Activated T-cell treated with anti-CD3 and anti-CD28 coated beads, Interleukin-2, amount 50 U/mL, for 1 hour (primary cell): ENCODE data around the gene EXOSC5.
"Not testable (repeated sequence)": the region's sequence is repeated elsewhere in the genome, so short reads cannot be mapped to it uniquely, and the experiment has no call there.

Experiments
- DNase-seq: peaks from one replicate; pipeline ENCODE4 v3.0.0-alpha.2; 2020

Gene EXOSC5

DNA sequence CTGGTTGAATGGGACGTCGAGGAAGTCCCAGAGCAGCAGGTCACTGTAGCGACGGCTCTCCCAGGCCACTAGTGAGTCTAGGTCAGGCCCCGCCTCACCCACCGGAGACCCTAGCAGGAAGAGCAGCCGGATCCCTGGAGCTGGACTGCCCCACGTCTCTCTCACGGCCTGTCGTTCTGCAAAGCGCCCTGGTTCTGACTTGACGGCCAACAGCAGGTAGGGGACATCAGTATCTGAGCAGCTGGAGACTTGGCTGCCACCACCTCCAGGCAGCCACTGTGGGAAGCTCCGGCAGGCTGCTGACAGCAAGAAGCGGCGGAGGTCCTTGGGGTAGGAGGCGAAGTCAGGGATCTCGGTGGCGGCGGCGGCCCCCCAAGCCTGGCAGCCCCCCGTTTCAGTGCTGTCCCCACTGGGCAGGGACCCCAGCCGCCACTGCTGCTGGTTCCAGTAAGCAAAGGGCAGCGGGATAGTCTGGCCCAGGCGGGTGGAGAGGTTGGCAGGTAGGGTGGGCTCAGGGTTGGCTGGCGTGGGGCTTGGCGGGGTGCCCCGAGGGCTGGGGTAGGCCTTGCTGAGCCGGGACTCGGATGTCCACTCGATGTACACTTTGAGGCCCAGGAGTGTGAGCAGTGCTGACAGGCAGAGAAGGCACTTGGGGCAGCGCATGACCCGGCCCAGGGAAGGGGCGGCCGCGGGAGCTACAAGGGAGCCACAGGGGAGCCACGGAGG lies 29.1 kb upstream of the EXOSC5 start:
- no peak for DNase-seq

- no peak for DNase-seq
Measured at GRCh38 chr19:41425174-41426115, 28.3 kb upstream of the EXOSC5 start.

- DNase-seq: no peak
Measured at GRCh38 chr19:41424335-41425173, 27.4 kb upstream of the EXOSC5 start.

GRCh38 chr19:41422955-41423354 lies 25.8 kb upstream of the EXOSC5 start:
- no peak for DNase-seq

- no peak for DNase-seq
Measured at GRCh38 chr19:41422456-41422855, 25.3 kb upstream of the EXOSC5 start.

- no peak for DNase-seq
Measured at GRCh38 chr19:41421973-41422372, 24.8 kb upstream of the EXOSC5 start.

GRCh38 chr19:41421314-41421713 lies 24.2 kb upstream of the EXOSC5 start:
- no peak for DNase-seq

DNA sequence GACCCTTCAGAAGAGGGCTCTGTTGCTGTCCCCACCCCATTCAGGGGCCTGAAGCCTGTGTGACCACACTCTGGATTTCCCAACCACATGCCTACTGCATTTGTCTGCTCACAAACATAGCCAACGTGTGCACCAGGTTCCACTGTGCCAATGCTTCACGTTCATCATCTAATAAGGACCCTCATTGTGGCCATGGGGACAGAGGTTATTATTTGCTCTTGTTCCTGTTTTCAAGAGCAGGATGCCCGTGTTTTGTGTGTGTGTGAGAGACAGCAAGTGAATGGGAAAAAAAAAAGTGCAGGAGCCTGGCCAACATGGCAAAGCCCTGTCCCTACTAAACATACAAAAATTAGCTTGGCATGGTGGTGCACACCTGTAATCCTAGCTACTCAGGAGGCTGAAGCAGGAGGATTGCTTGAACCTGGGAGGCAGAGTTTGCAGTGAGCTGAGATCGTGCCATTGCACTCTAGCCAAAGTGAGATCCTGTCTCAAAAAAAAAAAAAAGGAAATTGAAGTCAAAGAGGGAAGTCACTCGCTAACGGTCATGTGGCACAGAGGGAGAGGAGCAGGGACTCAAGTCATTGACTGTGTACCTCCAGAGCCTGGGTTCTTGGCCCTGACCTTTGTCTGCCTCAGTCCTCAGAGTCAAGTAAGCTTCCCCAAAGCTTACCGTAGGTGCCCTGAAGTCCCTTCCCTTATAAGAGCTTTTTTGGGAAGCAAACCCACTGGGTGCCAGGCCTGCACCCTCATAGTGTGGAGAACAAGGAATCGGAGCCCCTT lies 23.1 kb upstream of the EXOSC5 start:
- no peak for DNase-seq

DNA sequence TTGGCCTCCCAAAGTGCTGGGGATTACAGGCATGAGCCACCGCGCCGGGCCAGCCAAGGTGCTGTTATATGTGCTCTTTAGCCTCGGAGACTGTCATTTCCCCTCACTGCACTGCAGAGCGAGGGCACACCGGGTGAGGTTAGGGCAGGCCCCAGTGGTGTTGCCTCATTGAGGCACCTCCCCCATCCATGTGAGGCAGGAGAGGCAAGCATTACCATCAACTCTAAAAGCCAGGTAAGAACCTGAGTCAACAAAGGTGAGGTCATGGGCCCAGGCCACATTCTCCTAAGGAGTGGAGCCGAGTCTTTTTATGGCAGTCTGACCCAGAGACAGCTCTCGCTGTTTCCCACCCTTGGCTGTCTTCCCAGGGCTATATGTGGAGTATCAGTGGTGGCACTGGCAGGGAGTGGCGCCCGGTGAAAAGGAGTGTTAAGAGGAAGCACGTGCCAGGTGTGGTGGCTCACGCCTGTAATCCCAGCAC lies 19.1 kb upstream of the EXOSC5 start:
- DNase-seq: no peak

- DNase-seq: no peak
Measured at GRCh38 chr19:41415154-41415571, 18.0 kb upstream of the EXOSC5 start.

DNA sequence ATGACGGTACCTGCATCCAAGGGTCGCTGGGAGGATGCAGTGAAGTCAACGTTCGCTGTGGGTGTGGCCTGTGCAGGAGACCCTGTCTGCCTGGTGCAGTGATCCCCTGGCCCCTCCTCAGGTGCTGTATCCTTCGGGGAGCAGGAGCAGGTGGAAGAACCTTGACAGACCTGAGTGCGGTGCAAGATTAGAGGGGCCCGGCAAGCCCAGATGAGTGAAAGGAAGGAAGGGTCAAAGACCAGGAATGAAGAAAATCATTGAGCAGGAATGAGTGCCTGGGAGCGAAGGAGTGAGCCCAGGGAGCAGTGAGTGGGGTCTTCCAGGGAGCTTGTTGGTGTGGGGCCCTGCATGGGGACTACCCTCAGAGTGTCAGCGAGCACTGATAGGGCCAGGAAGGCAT lies 17.3 kb upstream of the EXOSC5 start:
- no peak for DNase-seq

DNA sequence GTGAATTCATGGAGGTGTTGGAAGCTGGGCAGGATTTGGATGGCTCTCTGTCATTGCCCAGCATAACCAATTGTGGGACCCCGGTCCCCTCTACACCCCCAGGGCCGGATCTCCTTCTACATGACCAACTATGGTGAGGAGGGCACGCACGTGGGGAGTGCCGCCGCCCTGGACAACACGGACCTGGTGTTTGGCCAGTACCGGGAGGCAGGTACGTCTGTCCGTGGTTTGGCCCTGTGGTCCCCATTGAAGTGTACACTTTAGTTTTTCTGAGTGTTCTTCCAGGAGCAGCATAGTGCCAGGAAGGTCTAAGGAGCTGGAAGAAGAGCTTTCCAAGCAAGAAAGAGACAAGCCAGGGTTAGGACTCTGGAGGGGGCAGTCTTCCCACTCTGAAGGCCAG lies 16.8 kb upstream of the EXOSC5 start:
- no peak for DNase-seq

DNA sequence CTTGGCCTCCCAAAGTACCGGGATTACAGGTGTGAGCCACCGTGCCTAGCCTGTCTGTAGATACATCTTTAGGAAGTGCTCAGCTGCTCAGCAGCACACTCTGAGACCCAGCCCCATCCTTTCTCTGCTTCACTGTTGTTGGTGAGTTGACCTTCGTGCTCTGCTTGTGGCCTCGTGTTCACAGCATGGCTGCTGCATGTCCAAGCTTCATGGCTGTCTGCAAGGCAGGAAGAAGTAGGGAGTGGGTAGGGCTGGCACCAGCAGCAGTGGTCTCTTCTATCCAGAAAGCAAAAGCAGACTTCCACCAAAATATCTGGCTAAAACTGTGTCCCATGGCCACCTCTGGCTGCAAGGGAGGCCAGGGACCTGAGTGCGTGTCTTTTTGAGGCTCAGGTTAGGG lies 15.8 kb upstream of the EXOSC5 start:
- no peak for DNase-seq

GRCh38 chr19:41411968-41412265 lies 14.8 kb upstream of the EXOSC5 start:
- no peak for DNase-seq

- no peak for DNase-seq
Measured at GRCh38 chr19:41411100-41411967, 14.2 kb upstream of the EXOSC5 start.

GRCh38 chr19:41410336-41411054 lies 13.3 kb upstream of the EXOSC5 start:
- no peak for DNase-seq

- no peak for DNase-seq
Measured at GRCh38 chr19:41409288-41409687, 12.1 kb upstream of the EXOSC5 start.

DNA sequence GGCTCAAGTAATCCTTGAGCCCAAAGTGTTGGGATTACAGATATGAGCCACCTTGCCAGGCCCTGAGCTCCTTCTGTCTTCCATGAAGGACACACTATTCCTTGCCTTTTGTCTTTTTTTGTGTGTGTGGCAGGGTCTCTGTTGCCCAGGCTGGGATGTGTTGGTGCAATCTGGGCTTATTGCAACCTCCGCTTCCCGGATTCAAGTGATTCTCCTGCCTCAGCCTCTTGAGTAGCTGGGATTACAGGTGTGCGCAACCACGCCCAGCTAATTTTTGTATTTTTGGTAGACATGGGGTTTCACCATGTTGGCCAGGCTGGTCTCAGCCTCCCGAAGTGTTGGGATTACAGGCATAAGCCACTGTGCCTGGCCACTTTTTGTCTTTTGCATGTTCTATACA lies 11.7 kb upstream of the EXOSC5 start:
- DNase-seq: not testable (repeated sequence)

GRCh38 chr19:41408256-41408655 lies 11.1 kb upstream of the EXOSC5 start:
- DNase-seq: no peak

GRCh38 chr19:41407271-41407670 lies 10.1 kb upstream of the EXOSC5 start:
- no peak for DNase-seq

- no peak for DNase-seq
Measured at GRCh38 chr19:41405776-41406175, 8.6 kb upstream of the EXOSC5 start.
